ENCODE data around the gene SULT1E1. TPM values are rescaled to one million over a fixed set of nuclear protein-coding genes. Genes with fewer than 3 reads are reported as not detected.

SULT1E1 gene
- total and polyA plus RNA-seq, 2 experiments from 2014 or later, result not detected

DNA sequence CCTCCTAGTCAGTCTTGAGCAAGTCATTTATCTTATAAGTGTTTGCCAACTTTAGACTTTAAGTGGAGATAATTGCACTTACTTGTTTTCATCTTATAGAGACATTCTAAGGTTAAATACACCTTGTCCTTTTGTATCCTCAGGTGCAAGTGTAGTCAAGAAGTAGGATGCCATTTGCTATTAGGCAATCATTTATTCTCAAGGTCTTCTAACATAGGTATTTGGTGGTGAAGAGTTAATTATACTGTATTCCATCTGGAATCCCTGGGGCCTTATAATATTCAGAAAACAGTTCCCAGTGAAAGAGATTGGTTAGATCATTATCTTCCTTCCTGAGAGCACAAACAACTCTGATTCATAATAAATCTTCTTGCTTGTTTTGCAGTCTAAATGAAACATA is 23.7 kb downstream of the SULT1E1 start:
- no peaks in the 10 kb centered on the region for H3K36me3 Mint-ChIP-seq (ENCODE audit: low read depth)
- no peak for ATAC-seq

More for the DNA sequence above, 23.7 kb downstream of the SULT1E1 start:
- no peaks in the 10 kb centered on the region for H3K79me2 ChIP-seq (replicated peaks; ENCODE audit: insufficient read depth)
- no peaks in the 10 kb centered on the region for H3K36me3 ChIP-seq (ENCODE audit: insufficient read depth)
- no peak overlapping the region for H2AFZ ChIP-seq
- H4K20me1 ChIP-seq (replicated peaks; ENCODE audit: insufficient read depth), result no peaks in the 10 kb centered on the region
- no peak overlapping the region for H3K27ac ChIP-seq (ENCODE audit: low read depth)
- H3F3A ChIP-seq (replicated peaks; ENCODE audit: low read depth), result no peaks in the 10 kb centered on the region
- no peaks in the 10 kb centered on the region; the same call in 1 of the 2 replicates for H3K9me2 ChIP-seq (ENCODE audit: insufficient read depth)
- peaks cover 7% of the 10 kb centered on the region; the same call in 2 of the 3 replicates for H3K4me1 Mint-ChIP-seq
- no peak overlapping the region for H3K4me3 ChIP-seq
- H3K4me2 ChIP-seq, result no peak overlapping the region
- no peaks in the 10 kb centered on the region for H3K27me3 ChIP-seq (ENCODE audit: insufficient read depth)
- no peak for DNase-seq (ENCODE audit: low spot score)
- H3K9me3 Mint-ChIP-seq, result no peaks in the 10 kb centered on the region
- TF ChIP-seq EZH2 (IDR thresholded peaks at IDR 0.05; ENCODE audit: low read depth, unreplicated experiment) (no peak), NANOG (IDR thresholded peaks at IDR 0.05; ENCODE audit: borderline replicate concordance) (no peak), ZNF114 (CRISPR knock-in tag; IDR thresholded peaks at IDR 0.05) (no peak), EZH2phosphoT487 (IDR thresholded peaks at IDR 0.05; ENCODE audit: unreplicated experiment) (no peak), POLR2AphosphoS5 (IDR thresholded peaks at IDR 0.05; ENCODE audit: low read depth) (no peak), STAT1 (IDR thresholded peaks at IDR 0.05; ENCODE audit: unreplicated experiment) (no peak)
- TF ChIP-seq, protein P1, sequence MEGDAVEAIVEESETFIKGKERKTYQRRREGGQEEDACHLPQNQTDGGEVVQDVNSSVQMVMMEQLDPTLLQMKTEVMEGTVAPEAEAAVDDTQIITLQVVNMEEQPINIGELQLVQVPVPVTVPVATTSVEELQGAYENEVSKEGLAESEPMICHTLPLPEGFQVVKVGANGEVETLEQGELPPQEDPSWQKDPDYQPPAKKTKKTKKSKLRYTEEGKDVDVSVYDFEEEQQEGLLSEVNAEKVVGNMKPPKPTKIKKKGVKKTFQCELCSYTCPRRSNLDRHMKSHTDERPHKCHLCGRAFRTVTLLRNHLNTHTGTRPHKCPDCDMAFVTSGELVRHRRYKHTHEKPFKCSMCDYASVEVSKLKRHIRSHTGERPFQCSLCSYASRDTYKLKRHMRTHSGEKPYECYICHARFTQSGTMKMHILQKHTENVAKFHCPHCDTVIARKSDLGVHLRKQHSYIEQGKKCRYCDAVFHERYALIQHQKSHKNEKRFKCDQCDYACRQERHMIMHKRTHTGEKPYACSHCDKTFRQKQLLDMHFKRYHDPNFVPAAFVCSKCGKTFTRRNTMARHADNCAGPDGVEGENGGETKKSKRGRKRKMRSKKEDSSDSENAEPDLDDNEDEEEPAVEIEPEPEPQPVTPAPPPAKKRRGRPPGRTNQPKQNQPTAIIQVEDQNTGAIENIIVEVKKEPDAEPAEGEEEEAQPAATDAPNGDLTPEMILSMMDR (conservative IDR thresholded peaks at IDR 0.05; ENCODE audit: low read depth in 2 of 2), result no peak
- TF ChIP-seq, protein P2, sequence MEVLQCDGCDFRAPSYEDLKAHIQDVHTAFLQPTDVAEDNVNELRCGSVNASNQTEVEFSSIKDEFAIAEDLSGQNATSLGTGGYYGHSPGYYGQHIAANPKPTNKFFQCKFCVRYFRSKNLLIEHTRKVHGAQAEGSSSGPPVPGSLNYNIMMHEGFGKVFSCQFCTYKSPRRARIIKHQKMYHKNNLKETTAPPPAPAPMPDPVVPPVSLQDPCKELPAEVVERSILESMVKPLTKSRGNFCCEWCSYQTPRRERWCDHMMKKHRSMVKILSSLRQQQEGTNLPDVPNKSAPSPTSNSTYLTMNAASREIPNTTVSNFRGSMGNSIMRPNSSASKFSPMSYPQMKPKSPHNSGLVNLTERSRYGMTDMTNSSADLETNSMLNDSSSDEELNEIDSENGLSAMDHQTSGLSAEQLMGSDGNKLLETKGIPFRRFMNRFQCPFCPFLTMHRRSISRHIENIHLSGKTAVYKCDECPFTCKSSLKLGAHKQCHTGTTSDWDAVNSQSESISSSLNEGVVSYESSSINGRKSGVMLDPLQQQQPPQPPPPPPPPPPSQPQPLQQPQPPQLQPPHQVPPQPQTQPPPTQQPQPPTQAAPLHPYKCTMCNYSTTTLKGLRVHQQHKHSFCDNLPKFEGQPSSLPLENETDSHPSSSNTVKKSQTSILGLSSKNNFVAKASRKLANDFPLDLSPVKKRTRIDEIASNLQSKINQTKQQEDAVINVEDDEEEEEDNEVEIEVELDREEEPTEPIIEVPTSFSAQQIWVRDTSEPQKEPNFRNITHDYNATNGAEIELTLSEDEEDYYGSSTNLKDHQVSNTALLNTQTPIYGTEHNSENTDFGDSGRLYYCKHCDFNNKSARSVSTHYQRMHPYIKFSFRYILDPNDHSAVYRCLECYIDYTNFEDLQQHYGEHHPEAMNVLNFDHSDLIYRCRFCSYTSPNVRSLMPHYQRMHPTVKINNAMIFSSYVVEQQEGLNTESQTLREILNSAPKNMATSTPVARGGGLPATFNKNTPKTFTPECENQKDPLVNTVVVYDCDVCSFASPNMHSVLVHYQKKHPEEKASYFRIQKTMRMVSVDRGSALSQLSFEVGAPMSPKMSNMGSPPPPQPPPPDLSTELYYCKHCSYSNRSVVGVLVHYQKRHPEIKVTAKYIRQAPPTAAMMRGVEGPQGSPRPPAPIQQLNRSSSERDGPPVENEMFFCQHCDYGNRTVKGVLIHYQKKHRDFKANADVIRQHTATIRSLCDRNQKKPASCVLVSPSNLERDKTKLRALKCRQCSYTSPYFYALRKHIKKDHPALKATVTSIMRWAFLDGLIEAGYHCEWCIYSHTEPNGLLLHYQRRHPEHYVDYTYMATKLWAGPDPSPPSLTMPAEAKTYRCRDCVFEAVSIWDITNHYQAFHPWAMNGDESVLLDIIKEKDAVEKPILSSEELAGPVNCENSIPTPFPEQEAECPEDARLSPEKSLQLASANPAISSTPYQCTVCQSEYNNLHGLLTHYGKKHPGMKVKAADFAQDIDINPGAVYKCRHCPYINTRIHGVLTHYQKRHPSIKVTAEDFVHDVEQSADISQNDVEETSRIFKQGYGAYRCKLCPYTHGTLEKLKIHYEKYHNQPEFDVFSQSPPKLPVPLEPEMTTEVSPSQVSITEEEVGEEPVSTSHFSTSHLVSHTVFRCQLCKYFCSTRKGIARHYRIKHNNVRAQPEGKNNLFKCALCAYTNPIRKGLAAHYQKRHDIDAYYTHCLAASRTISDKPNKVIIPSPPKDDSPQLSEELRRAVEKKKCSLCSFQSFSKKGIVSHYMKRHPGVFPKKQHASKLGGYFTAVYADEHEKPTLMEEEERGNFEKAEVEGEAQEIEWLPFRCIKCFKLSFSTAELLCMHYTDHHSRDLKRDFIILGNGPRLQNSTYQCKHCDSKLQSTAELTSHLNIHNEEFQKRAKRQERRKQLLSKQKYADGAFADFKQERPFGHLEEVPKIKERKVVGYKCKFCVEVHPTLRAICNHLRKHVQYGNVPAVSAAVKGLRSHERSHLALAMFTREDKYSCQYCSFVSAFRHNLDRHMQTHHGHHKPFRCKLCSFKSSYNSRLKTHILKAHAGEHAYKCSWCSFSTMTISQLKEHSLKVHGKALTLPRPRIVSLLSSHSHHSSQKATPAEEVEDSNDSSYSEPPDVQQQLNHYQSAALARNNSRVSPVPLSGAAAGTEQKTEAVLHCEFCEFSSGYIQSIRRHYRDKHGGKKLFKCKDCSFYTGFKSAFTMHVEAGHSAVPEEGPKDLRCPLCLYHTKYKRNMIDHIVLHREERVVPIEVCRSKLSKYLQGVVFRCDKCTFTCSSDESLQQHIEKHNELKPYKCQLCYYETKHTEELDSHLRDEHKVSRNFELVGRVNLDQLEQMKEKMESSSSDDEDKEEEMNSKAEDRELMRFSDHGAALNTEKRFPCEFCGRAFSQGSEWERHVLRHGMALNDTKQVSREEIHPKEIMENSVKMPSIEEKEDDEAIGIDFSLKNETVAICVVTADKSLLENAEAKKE (CRISPR knock-in tag; IDR thresholded peaks at IDR 0.05), result no peak
- TF ChIP-seq, protein P3, sequence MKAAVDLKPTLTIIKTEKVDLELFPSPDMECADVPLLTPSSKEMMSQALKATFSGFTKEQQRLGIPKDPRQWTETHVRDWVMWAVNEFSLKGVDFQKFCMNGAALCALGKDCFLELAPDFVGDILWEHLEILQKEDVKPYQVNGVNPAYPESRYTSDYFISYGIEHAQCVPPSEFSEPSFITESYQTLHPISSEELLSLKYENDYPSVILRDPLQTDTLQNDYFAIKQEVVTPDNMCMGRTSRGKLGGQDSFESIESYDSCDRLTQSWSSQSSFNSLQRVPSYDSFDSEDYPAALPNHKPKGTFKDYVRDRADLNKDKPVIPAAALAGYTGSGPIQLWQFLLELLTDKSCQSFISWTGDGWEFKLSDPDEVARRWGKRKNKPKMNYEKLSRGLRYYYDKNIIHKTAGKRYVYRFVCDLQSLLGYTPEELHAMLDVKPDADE (IDR thresholded peaks at IDR 0.05), result no peak
- TF ChIP-seq, protein P4, sequence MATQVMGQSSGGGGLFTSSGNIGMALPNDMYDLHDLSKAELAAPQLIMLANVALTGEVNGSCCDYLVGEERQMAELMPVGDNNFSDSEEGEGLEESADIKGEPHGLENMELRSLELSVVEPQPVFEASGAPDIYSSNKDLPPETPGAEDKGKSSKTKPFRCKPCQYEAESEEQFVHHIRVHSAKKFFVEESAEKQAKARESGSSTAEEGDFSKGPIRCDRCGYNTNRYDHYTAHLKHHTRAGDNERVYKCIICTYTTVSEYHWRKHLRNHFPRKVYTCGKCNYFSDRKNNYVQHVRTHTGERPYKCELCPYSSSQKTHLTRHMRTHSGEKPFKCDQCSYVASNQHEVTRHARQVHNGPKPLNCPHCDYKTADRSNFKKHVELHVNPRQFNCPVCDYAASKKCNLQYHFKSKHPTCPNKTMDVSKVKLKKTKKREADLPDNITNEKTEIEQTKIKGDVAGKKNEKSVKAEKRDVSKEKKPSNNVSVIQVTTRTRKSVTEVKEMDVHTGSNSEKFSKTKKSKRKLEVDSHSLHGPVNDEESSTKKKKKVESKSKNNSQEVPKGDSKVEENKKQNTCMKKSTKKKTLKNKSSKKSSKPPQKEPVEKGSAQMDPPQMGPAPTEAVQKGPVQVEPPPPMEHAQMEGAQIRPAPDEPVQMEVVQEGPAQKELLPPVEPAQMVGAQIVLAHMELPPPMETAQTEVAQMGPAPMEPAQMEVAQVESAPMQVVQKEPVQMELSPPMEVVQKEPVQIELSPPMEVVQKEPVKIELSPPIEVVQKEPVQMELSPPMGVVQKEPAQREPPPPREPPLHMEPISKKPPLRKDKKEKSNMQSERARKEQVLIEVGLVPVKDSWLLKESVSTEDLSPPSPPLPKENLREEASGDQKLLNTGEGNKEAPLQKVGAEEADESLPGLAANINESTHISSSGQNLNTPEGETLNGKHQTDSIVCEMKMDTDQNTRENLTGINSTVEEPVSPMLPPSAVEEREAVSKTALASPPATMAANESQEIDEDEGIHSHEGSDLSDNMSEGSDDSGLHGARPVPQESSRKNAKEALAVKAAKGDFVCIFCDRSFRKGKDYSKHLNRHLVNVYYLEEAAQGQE (IDR thresholded peaks at IDR 0.05; ENCODE audit: unreplicated experiment), result no peak
- H3K4me3 Mint-ChIP-seq, result no peak overlapping the region
- no peak overlapping the region for H3K27ac Mint-ChIP-seq
- no peaks in the 10 kb centered on the region for H3K27me3 Mint-ChIP-seq (ENCODE audit: insufficient read depth, low read depth, poor library complexity)
- H3K4me1 ChIP-seq (ENCODE audit: insufficient read depth), result 0 out of 2 replicates have a peak, but pooled peaks cover 3% of the 10 kb centered on the region

Measured in GM23338 (cell line).